Liver (tissue), 3 donors: ENCODE measurements around the gene LMX1B.

Experiments used
- EGR1 ChIP-seq, 2 donors: IDR thresholded peaks; 2 replicates each; pipeline ENCODE4 v1.6.1; 2016 to 2018; ENCODE audit warnings: antibody characterized with exemption in 2 of 2, low read depth in 2 of 2
- HNF4A ChIP-seq, 2 donors: conservative IDR thresholded peaks; 2 replicates each; pipeline ENCODE4 v1.6.1; 2016; ENCODE audit warnings: antibody characterized with exemption in 2 of 2, mild to moderate bottlenecking in 2 of 2
- JUND ChIP-seq, 2 donors: IDR thresholded peaks; 2 replicates each; pipeline ENCODE4 v1.6.1; 2016; ENCODE audit warnings: antibody characterized with exemption in 2 of 2
- RAD21 ChIP-seq, 2 donors: IDR thresholded peaks; 2 replicates each; pipeline ENCODE4 v1.6.1; 2016; ENCODE audit warnings: antibody characterized with exemption in 2 of 2, mild to moderate bottlenecking in 2 of 2
- TAF1 ChIP-seq: conservative IDR thresholded peaks from 2 replicates; pipeline ENCODE4 v1.6.1; 2016; ENCODE audit warnings: antibody characterized with exemption, mild to moderate bottlenecking
- YY1 ChIP-seq: IDR thresholded peaks from 2 replicates; pipeline ENCODE4 v1.6.1; 2016; ENCODE audit warnings: antibody characterized with exemption, mild to moderate bottlenecking
- TF ChIP-seq, protein P1 (sequence below): fragments of 150-350 bp; IDR thresholded peaks from 2 replicates; pipeline ENCODE4 v1.5.1; 2017; ENCODE audit warnings: improper control_type of control experiment, low read depth, low read length; ENCODE audit not compliant: missing input control
- TF ChIP-seq, protein P2 (sequence below): IDR thresholded peaks from 2 replicates; pipeline ENCODE4 v1.6.1; 2016; ENCODE audit warnings: antibody characterized with exemption, mild to moderate bottlenecking
- TF ChIP-seq, protein P3 (sequence below): IDR thresholded peaks from 2 replicates; pipeline ENCODE4 v1.6.1; 2016; ENCODE audit warnings: antibody characterized with exemption
- TF ChIP-seq, protein P4 (sequence below): IDR thresholded peaks from 2 replicates; pipeline ENCODE4 v1.6.1; 2016; ENCODE audit warnings: antibody characterized with exemption
- donor health status: healthy.
- donor health status: healthy.

DNA sequence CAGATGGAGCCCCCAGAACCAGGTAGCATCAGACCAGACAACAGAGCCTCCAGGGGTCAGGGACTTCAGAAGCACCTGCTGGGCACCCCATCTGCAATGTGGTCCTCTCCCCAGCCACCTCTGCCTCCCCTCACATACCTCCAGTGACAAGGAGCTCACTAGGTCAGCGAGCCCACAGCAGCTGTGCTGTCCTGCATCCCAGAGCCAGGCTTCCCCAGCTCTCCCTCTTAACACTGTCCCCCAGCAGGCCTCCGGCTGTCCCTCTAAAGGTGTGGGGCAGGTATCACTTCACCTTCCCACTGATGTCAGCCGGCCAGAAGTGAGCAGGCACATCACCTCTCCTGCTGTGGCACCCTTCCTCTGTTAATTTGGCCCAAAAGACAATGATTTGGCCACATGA, 83.6 kb downstream of the LMX1B start:
- TF ChIP-seq, protein P1, sequence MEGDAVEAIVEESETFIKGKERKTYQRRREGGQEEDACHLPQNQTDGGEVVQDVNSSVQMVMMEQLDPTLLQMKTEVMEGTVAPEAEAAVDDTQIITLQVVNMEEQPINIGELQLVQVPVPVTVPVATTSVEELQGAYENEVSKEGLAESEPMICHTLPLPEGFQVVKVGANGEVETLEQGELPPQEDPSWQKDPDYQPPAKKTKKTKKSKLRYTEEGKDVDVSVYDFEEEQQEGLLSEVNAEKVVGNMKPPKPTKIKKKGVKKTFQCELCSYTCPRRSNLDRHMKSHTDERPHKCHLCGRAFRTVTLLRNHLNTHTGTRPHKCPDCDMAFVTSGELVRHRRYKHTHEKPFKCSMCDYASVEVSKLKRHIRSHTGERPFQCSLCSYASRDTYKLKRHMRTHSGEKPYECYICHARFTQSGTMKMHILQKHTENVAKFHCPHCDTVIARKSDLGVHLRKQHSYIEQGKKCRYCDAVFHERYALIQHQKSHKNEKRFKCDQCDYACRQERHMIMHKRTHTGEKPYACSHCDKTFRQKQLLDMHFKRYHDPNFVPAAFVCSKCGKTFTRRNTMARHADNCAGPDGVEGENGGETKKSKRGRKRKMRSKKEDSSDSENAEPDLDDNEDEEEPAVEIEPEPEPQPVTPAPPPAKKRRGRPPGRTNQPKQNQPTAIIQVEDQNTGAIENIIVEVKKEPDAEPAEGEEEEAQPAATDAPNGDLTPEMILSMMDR: no peak
- TF ChIP-seq, protein P2, sequence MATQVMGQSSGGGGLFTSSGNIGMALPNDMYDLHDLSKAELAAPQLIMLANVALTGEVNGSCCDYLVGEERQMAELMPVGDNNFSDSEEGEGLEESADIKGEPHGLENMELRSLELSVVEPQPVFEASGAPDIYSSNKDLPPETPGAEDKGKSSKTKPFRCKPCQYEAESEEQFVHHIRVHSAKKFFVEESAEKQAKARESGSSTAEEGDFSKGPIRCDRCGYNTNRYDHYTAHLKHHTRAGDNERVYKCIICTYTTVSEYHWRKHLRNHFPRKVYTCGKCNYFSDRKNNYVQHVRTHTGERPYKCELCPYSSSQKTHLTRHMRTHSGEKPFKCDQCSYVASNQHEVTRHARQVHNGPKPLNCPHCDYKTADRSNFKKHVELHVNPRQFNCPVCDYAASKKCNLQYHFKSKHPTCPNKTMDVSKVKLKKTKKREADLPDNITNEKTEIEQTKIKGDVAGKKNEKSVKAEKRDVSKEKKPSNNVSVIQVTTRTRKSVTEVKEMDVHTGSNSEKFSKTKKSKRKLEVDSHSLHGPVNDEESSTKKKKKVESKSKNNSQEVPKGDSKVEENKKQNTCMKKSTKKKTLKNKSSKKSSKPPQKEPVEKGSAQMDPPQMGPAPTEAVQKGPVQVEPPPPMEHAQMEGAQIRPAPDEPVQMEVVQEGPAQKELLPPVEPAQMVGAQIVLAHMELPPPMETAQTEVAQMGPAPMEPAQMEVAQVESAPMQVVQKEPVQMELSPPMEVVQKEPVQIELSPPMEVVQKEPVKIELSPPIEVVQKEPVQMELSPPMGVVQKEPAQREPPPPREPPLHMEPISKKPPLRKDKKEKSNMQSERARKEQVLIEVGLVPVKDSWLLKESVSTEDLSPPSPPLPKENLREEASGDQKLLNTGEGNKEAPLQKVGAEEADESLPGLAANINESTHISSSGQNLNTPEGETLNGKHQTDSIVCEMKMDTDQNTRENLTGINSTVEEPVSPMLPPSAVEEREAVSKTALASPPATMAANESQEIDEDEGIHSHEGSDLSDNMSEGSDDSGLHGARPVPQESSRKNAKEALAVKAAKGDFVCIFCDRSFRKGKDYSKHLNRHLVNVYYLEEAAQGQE: no peak
- TF ChIP-seq HNF4A (conservative IDR thresholded peaks at IDR 0.05) (no peak), JUND (IDR thresholded peaks at IDR 0.05) (no peak), TAF1 (no peak), EGR1 (IDR thresholded peaks at IDR 0.05; ENCODE audit: low read depth in 2 of 2) (no peak), RAD21 (IDR thresholded peaks at IDR 0.05) (no peak), YY1 (no peak)
- TF ChIP-seq, protein P3, sequence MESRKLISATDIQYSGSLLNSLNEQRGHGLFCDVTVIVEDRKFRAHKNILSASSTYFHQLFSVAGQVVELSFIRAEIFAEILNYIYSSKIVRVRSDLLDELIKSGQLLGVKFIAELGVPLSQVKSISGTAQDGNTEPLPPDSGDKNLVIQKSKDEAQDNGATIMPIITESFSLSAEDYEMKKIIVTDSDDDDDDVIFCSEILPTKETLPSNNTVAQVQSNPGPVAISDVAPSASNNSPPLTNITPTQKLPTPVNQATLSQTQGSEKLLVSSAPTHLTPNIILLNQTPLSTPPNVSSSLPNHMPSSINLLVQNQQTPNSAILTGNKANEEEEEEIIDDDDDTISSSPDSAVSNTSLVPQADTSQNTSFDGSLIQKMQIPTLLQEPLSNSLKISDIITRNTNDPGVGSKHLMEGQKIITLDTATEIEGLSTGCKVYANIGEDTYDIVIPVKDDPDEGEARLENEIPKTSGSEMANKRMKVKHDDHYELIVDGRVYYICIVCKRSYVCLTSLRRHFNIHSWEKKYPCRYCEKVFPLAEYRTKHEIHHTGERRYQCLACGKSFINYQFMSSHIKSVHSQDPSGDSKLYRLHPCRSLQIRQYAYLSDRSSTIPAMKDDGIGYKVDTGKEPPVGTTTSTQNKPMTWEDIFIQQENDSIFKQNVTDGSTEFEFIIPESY: no peak
- TF ChIP-seq, protein P4, sequence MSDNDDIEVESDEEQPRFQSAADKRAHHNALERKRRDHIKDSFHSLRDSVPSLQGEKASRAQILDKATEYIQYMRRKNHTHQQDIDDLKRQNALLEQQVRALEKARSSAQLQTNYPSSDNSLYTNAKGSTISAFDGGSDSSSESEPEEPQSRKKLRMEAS: no peak
